ENCODE data around the gene DAD1. TPM values are rescaled to one million over a fixed set of nuclear protein-coding genes. Genes with fewer than 3 reads are reported as not detected.
"Not testable (repeated sequence)": the region's sequence is repeated elsewhere in the genome, so short reads cannot be mapped to it uniquely, and the experiment has no call there.

The DAD1 gene
- polyA plus RNA-seq, 3 donors from 2014 or later = 602 to 622 (median 602) TPM

DNA sequence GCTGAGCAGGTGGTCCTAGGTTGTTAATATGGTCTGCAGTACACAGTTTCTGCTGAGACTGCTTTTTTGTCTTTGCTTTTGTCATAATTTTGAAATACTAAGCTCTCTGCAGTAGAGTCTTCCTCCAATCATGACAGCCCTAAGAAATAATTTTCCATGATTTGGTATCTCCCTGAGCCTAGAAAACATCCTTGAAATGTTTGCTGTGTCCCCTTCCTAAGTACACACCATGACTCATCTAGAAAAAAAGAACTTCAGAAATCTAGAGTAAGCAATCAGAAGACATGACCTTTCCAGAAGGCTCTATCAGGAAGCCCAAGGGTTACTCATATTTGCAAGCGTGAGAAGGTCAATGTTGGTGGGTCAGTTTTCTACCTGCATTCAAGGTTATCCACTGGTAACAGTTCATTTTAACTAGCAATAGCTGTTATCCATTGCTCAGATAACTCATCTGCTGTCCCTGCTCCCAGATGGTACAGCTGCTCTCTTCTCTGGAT, 16.4 kb downstream of the DAD1 start:
- H3K27ac Mint-ChIP-seq = peak overlapping the region in 1 of 6 donors; percentile 60

DNA sequence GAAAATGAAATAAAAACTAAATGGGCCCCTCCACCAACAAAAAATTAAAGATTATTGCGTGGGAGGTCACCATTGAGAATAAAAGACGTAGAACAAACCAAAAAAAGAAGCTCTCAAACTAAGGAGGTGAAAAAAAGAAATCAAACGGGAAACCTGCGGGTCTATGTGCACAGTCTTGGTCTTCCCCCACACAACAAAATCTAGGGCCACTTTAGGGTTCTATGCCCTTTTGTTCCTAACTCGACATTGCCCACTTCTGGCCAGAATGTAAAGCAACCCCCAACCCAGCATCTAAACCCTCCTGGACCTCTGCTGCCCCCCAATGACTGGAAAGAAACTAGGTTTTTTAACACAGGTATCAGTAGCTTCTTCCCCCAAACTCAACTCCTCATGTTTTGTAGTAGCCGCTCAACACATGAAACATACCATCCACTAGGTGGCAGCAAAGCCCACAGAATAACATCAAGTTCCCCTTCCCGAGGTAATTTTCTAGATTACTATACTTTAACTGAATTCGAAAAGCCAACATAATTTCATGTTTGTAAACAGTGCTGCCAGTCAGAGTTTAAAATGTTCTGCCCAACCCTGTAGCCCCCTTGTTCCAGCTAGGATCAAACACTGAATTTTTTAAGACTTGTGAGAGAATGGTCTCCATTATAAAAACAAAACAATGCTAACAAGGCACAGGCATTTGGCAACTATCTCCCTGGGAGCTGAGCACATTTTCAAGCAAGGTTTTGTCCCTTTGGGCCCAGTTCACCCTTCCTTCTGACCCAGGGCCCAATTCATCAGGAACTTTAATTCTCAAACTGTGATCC, 18.7 kb downstream of the DAD1 start:
- H3K4me3 Mint-ChIP-seq = peak overlapping the region; percentile 56 to 81 (median 73)
- peak; percentile 94 to 96 (median 96) for DNase-seq
- H3K4me1 Mint-ChIP-seq = peaks cover 51 to 55% of the 10 kb centered on the region in 2 donors
- peaks cover 0 to 9% (median 0%) of the 10 kb centered on the region in 3 donors for H3K27me3 Mint-ChIP-seq (ENCODE audit: low read depth in 3 of 3)
- H3K27ac Mint-ChIP-seq = peak overlapping the region; percentile 95 to 100 (median 100)
- H3K9me3 Mint-ChIP-seq = no peaks in the 10 kb centered on the region
- peaks cover 22 to 30% (median 25%) of the 10 kb centered on the region in 3 donors for H3K36me3 Mint-ChIP-seq

More for the DNA sequence above, 16.4 kb downstream of the DAD1 start:
- Mint-ChIP-seq H3K4me1 (peaks cover 31 to 38% of the 10 kb centered on the region in 2 donors), H3K27me3 (ENCODE audit: low read depth in 3 of 3) (peaks cover 0 to 9% (median 0%) of the 10 kb centered on the region in 3 donors), H3K36me3 (peaks cover 22 to 34% (median 28%) of the 10 kb centered on the region in 3 donors), H3K4me3 (no peak overlapping the region), H3K9me3 (no peaks in the 10 kb centered on the region)
- DNase-seq = no peak

DNA sequence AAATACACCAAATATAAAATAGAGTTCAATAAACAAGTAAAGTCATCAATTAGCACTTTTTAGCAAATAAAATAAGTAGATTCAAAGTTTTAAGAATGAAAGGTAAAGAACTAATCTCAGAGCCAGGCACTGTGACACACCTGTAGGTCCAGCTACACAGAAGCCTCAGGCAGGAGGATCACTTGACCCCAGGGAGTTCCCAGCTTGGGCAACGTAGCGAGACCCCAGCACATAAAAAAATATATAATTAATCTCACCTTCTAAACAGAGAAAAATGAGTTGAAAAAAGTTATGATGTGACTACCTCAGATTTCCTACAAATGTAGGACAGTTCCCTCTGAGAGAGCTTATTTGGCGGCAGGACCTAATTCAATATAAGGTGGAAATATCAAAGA, 19.3 kb downstream of the DAD1 start:
- Mint-ChIP-seq H3K36me3 (peaks cover 21 to 26% (median 24%) of the 10 kb centered on the region in 3 donors), H3K27ac (peak overlapping the region; percentile 95 to 100 (median 100)), H3K4me1 (peaks cover 57 to 61% of the 10 kb centered on the region in 2 donors), H3K4me3 (peak overlapping the region; percentile 56 to 81 (median 73)), H3K27me3 (ENCODE audit: low read depth in 3 of 3) (peaks cover 0 to 11% (median 0%) of the 10 kb centered on the region in 3 donors), H3K9me3 (no peaks in the 10 kb centered on the region)
- no peak for DNase-seq

DNA sequence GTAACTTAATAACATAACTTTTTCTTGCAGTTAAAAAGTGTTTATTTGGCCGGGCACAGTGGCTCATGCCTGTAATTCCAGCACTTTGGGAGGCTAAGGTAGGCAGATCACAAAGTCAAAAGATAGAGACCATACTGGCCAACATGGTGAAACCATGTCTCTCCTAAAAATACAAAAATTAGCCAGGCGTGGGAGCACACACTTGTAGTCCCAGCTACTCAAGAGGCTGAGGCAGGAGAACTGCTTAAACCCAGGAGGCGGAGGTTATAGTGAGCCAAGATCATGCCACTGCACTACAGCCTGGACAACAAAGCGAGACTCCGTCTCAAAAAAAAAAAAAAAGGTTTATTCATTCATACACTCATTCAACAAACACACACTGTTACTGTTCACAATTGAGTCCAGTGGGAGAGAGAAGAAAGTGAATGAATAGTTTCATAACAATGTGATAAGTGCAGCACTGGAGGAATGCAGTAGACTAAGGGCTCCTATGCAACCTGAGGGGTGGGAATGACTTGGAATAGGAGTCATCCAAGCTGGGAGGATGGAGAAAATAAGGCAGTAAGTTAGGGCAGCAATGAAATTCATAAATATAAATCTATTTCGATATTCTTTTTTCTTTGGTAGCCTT, 19.8 kb downstream of the DAD1 start:
- Mint-ChIP-seq H3K4me3 (peak overlapping the region; percentile 56 to 81 (median 73)), H3K36me3 (peaks cover 16 to 21% (median 19%) of the 10 kb centered on the region in 3 donors), H3K27me3 (ENCODE audit: low read depth in 3 of 3) (peaks cover 0 to 15% (median 0%) of the 10 kb centered on the region in 3 donors), H3K4me1 (peaks cover 62 to 66% of the 10 kb centered on the region in 2 donors), H3K9me3 (no peaks in the 10 kb centered on the region), H3K27ac (peak overlapping the region; percentile 95 to 100 (median 100))
- no peak for DNase-seq

DNA sequence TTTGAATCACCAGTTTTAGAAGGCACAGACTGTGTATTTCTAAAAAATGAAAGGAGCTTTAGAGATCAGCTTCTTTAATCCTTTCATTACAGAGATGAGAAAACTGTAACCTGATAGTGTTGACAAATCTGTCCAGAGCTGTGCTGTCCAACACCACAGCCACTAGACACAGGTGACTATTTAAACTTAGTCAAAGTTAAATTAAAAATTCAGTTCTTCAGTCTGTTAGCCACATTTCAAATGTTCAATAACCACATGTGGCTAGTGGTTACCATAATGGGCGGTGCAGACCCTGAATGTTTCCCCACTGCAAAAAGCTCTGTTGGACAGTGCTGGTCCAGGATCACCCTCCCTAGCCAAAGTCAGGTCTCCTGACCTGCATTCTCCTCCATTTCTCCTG, 21.6 kb downstream of the DAD1 start:
- Mint-ChIP-seq H3K36me3 (peaks cover 2 to 7% (median 5%) of the 10 kb centered on the region in 3 donors), H3K27me3 (ENCODE audit: low read depth in 3 of 3) (peaks cover 0 to 15% (median 0%) of the 10 kb centered on the region in 3 donors), H3K4me3 (peak overlapping the region; percentile 58 to 74 (median 73)), H3K9me3 (no peaks in the 10 kb centered on the region), H3K27ac (peak overlapping the region; percentile 94 to 100 (median 100)), H3K4me1 (peaks cover 80 to 84% of the 10 kb centered on the region in 2 donors)
- DNase-seq = peak in 2 of 3 donors; percentile 35 to 40

DNA sequence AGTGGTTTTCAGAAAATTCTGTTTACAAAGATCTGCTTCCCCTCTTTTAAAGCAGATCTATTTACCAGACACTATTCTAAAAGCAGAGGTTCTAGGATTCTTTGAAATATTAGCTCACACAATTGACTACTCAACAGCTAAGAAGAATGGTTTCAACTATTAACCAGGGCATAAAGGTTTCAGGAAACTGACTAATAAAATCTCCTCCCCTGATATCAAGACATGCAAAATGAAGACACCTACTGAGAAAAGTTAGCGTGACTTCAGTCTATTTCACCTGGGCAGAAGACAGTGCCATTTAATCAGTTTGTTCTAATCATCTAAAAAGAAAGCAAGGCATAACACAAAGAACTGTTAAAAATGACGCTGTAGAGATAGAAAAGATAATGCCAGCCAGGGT, 22.2 kb downstream of the DAD1 start:
- no peaks in the 10 kb centered on the region for H3K9me3 Mint-ChIP-seq
- H3K36me3 Mint-ChIP-seq = peaks cover 0 to 1% (median under 1%) of the 10 kb centered on the region in 3 donors
- H3K4me1 Mint-ChIP-seq = peaks cover 86 to 90% of the 10 kb centered on the region in 2 donors
- no peak for DNase-seq
- H3K27ac Mint-ChIP-seq = peak overlapping the region; percentile 94 to 100 (median 100)
- peaks cover 0 to 18% (median 0%) of the 10 kb centered on the region in 3 donors for H3K27me3 Mint-ChIP-seq (ENCODE audit: low read depth in 3 of 3)
- H3K4me3 Mint-ChIP-seq = peak overlapping the region; percentile 58 to 74 (median 73)

DNA sequence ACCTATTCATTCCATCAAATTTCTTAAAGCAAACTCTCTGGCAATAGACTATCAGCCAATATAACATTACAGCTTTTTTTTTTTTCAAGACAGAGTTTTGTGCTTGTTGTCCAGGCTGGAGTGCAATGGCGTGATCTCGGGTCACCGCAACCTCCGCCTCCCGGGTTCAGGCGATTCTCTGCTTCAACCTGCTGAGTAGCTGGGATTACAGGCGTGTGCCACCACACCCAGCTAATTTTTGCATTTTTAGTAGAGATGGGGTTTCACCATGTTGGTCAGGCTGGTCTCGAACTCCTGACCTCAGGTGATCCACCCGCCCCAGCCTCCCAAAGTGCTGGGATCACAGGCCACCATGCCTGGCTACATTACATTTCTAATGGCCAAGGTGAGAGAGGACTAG, 22.8 kb downstream of the DAD1 start:
- peak overlapping the region; percentile 99 to 100 (median 100) for H3K27ac Mint-ChIP-seq
- H3K4me3 Mint-ChIP-seq = peak overlapping the region; percentile 59 to 81 (median 79)
- DNase-seq, H3K36me3 Mint-ChIP-seq, H3K9me3 Mint-ChIP-seq: not testable (repeated sequence)
- H3K27me3 Mint-ChIP-seq (ENCODE audit: low read depth in 3 of 3) = peaks cover 4 to 24% (median 6%) of the 10 kb centered on the region in 3 donors
- H3K4me1 Mint-ChIP-seq = peaks cover 92 to 95% of the 10 kb centered on the region in 2 donors

DNA sequence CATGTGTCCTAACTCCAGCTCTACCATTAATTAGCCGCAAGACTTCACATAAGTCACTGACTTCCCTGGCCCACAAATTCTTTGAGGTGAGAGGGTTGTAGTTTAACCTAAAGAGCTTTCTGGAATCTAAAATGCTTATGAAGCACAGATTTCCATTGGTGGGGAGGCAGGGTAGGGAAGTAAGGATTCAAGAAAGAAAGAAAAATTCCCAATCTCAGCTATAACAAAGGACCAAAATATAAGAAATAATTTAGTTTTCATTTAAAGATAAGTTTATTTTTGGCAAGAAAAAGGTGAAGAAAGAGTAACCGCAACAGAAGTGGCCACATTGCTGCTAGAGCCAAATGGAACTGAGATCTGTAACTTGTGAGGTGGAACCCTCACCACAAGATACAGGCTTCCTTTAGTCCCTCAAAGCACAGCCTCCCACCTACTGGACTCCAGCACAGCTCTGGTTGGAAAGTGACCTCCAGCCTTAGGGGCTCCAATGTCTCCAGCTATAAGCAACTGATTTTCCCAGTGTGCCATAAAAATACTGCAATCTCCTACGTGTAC, 23.6 kb downstream of the DAD1 start:
- Mint-ChIP-seq H3K9me3 (no peaks in the 10 kb centered on the region), H3K27ac (peak overlapping the region; percentile 99 to 100 (median 100)), H3K4me3 (peak overlapping the region; percentile 59 to 81 (median 79)), H3K27me3 (ENCODE audit: low read depth in 3 of 3) (peaks cover 4 to 27% (median 13%) of the 10 kb centered on the region in 3 donors), H3K36me3 (no peaks in the 10 kb centered on the region), H3K4me1 (peaks cover 99 to 100% of the 10 kb centered on the region in 2 donors)
- DNase-seq = peak; percentile 62 to 68 (median 65)

DNA sequence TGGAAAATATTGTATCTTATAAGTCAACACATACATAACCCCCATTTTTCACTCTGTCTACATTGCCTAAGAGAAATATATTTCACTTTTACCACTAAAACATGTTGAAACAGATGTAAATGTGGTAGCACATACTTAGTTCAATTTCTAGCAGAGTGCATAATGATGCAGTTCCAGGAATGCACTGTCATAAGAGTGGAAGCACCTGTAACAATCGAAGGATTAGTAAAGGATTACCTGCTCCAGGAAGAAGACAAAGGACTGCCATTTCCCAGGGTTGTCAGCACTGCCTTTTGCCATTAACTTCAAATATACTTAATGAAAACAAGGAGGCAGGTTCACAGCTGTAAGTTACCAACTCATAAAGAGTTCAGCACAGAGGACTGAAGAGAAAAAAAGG, 24.6 kb downstream of the DAD1 start:
- Mint-ChIP-seq H3K27ac (peak overlapping the region; percentile 99 to 100 (median 100)), H3K27me3 (ENCODE audit: low read depth in 3 of 3) (peaks cover 4 to 26% (median 13%) of the 10 kb centered on the region in 3 donors), H3K36me3 (no peaks in the 10 kb centered on the region), H3K4me1 (peaks cover 99 to 100% of the 10 kb centered on the region in 2 donors), H3K9me3 (no peaks in the 10 kb centered on the region), H3K4me3 (peak overlapping the region; percentile 59 to 81 (median 79))
- DNase-seq = no peak

DNA sequence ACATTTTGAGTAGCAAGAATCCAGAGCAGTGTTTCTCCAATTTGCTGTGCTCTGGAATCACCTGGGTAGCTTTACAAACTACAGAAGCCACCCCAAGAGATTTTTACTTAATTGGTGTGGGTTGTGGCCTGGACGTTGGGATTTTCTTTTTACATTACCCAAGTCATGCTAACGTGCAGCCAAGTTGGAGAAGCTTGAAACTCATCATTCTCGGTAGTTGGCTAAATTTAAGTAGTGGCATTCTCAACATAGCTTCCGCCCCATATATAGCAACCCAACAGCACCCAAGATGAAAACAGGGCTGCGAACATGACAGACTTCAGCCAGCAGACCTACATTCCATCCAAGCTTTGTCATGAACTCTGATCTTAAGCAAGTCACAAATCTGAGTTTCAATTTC, 25.0 kb downstream of the DAD1 start:
- DNase-seq = no peak
- peak overlapping the region; percentile 59 to 81 (median 79) for H3K4me3 Mint-ChIP-seq
- H3K27ac Mint-ChIP-seq = peak overlapping the region; percentile 99 to 100 (median 100)
- no peaks in the 10 kb centered on the region for H3K36me3 Mint-ChIP-seq
- no peaks in the 10 kb centered on the region for H3K9me3 Mint-ChIP-seq
- peaks cover 99 to 100% of the 10 kb centered on the region in 2 donors for H3K4me1 Mint-ChIP-seq
- peaks cover 4 to 27% (median 13%) of the 10 kb centered on the region in 3 donors for H3K27me3 Mint-ChIP-seq (ENCODE audit: low read depth in 3 of 3)

DNA sequence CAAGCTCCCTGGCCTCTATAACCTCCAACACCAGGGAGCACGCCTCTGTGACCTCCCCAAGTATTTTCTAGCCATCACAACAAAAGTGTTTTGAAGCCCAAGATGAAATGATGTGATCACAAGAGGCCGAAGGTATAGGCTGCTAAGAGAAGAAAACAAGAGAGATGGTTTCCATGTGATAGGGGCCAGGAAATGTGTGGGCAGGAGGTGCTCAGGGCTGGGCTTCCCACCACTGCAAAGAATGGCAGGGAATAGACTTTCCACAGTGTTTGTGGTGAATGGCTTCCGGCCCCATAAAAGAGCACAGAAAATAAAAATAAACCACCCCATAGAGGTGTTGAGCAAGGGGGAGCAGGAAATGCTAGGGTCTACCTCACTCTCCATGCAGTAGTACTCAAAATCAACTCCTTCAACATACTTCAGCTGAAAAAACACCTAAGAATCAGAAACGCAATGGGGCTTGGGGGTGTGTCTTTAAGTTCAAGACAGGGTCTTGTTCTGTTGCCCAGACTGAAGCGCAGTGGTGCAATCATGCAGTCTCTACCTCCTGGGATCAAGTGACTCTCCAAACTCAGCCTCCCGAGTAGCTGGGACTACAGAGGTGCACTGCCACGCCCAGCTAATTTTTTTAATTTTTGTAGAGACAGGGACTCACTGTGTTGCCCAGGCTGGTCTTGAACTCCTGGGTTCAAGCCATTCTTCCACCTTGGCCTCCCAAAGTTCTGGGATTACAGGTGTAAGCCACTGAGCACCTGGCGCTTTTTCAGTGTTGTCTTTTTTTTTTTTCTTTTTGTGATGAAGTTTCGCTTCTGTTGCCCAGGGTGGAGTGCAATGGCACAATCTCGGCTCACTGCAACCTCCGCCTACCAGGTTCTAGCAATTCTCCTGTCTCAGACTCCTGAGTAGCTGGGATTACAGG, 27.1 kb downstream of the DAD1 start:
- no peaks in the 10 kb centered on the region for H3K9me3 Mint-ChIP-seq
- H3K4me1 Mint-ChIP-seq = peaks cover 99 to 100% of the 10 kb centered on the region in 2 donors
- peak overlapping the region; percentile 68 to 84 (median 76) for H3K4me3 Mint-ChIP-seq
- H3K36me3 Mint-ChIP-seq = no peaks in the 10 kb centered on the region
- peak; percentile 89 to 91 (median 91) for DNase-seq
- peak overlapping the region; percentile 99 to 100 (median 100) for H3K27ac Mint-ChIP-seq
- peaks cover 10 to 34% (median 24%) of the 10 kb centered on the region in 3 donors for H3K27me3 Mint-ChIP-seq (ENCODE audit: low read depth in 3 of 3)

DNA sequence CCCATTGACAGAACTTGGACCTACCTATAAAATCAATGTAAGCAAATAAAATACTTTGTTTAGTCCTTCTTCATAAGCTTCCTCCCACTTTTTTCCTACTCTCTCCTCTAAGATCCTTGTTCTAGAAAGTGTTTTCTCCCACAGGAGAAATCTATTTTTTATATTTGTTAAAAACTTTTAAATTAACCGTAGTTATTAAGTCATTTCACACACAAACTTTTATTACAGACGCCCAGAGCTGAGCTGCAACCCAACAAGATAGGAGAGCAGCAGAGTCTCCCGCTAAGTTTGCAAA, 27.7 kb downstream of the DAD1 start:
- H3K4me3 Mint-ChIP-seq = peak overlapping the region; percentile 68 to 84 (median 76)
- H3K27me3 Mint-ChIP-seq (ENCODE audit: low read depth in 3 of 3) = peaks cover 13 to 41% (median 30%) of the 10 kb centered on the region in 3 donors
- peaks cover 98 to 100% of the 10 kb centered on the region in 2 donors for H3K4me1 Mint-ChIP-seq
- H3K9me3 Mint-ChIP-seq = peaks cover 0 to 2% (median under 1%) of the 10 kb centered on the region in 6 donors
- peaks cover 0 to under 1% (median 0%) of the 10 kb centered on the region in 3 donors for H3K36me3 Mint-ChIP-seq
- peak overlapping the region; percentile 99 to 100 (median 100) for H3K27ac Mint-ChIP-seq
- no peak for DNase-seq
